ES-I3 (cell line): ENCODE measurements around the gene LDLRAD3.
"Not testable (repeated sequence)": the region's sequence is repeated elsewhere in the genome, so short reads cannot be mapped to it uniquely, and the experiment has no call there.

Experiments
- H3K36me3 ChIP-seq: 2 replicates; pipeline ENCODE4 v1.6.1; 2013; ENCODE audit warnings: mild to moderate bottlenecking, low read length, control low read depth, moderate library complexity; ENCODE audit not compliant: insufficient read depth
- H3K4me1 ChIP-seq: 2 replicates; pipeline ENCODE4 v1.6.1; 2013; ENCODE audit warnings: mild to moderate bottlenecking, control low read depth, low read length; ENCODE audit not compliant: insufficient read depth
- H3K9ac ChIP-seq: 2 replicates; pipeline ENCODE4 v1.6.1; 2013; ENCODE audit warnings: low read depth, mild to moderate bottlenecking, low read length, moderate library complexity
- H3K9me3 ChIP-seq: 2 replicates; pipeline ENCODE4 v1.6.1; 2013; ENCODE audit warnings: mild to moderate bottlenecking, low read length, moderate library complexity; ENCODE audit not compliant: control insufficient read depth, insufficient read depth

Gene LDLRAD3

DNA sequence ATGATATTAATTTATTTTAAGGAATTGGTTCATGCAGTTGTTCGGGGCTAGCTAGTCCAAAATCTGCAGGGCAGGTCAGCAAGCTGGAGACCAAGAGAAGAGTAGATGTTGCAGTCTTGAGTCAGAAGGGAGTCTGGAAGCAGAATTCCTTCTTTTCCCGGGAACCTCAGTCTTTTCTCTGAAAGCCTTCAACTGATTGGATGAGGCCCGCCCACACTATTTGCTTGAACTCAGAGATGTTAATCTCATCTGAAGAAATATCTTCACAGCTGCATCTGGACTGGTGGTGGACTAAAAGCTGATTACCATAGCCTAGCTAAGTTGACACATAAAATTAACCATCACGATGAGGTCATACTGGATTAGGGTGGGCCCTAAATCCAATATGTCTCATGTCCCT, 223.2 kb downstream of the LDLRAD3 start:
- no peaks in the 10 kb centered on the region for H3K36me3 ChIP-seq
- H3K9me3 ChIP-seq, result no peaks in the 10 kb centered on the region
- H3K9ac ChIP-seq, result no peak overlapping the region
- no peaks in the 10 kb centered on the region for H3K4me1 ChIP-seq

- no peaks in the 10 kb centered on the region for H3K36me3 ChIP-seq
- no peaks in the 10 kb centered on the region for H3K4me1 ChIP-seq
- no peaks in the 10 kb centered on the region for H3K9me3 ChIP-seq
- H3K9ac ChIP-seq, result no peak overlapping the region
Observed at GRCh38 chr11:36167729-36168128, 223.9 kb downstream of the LDLRAD3 start.

DNA sequence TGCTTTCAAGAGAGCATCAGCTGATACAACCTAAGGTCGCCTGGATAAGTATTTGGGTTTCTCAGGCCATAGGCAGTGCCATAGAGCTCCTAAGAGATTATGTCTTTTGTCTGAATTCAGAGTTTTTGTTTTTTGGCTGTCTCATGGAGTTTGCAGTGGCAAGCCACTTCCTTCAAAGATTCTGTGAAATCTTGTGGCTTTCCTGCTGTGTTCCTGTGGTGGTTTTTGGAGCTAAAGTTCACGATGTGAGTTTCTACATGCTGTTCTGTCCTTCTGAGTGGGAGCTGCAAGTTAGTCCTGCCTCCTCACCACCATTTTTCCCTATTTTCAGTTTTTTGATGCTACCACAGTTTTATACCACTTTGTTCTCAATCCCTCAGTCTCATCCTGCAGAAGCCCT, 234.0 kb downstream of the LDLRAD3 start:
- no peak overlapping the region for H3K9ac ChIP-seq
- no peaks in the 10 kb centered on the region for H3K9me3 ChIP-seq
- H3K4me1 ChIP-seq, result no peaks in the 10 kb centered on the region
- H3K36me3 ChIP-seq, result no peaks in the 10 kb centered on the region

- Histone ChIP-seq H3K4me1 (no peaks in the 10 kb centered on the region), H3K36me3 (no peaks in the 10 kb centered on the region), H3K9me3 (no peaks in the 10 kb centered on the region), H3K9ac (no peak overlapping the region)
Observed at GRCh38 chr11:36186340-36187175, 242.7 kb downstream of the LDLRAD3 start.

DNA sequence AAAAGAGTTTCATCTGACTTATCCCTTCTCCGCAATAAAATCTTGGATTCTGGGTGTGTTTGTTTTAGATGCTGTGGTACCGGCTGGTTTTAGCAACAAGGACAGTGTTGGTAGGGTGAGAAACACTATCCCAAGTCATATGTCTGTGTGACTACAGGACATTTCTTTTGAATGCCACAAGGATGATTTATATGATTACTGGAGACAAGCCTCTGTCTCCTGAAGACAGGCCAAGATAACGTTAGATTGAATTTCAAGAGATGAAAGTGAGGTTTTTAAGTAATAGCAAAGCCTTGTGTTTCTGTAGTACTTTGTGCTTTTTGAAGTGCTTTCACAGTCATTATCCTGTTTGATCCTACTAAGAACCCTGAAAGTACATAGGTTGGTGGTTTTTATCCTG, 243.8 kb downstream of the LDLRAD3 start:
- Histone ChIP-seq H3K9me3 (no peaks in the 10 kb centered on the region), H3K4me1 (no peaks in the 10 kb centered on the region), H3K36me3 (no peaks in the 10 kb centered on the region), H3K9ac (no peak overlapping the region)

DNA sequence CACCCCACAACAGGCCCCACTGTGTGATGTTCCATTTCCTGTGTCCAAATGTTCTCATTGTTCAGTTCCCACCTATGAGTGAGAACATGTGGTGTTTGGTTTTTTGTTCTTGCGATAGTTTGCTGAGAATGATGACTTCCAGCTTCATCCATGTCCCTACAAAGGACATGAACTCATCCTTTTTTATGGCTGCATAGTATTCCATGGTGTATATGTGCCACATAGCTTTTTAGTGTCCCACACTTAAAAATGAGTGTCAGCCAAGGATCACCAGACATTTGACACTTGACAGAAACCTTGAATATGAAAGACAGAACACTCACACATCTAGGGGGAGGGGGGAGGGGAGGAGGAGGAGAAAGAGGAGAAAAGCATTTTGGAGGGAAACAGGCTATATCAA, 245.9 kb downstream of the LDLRAD3 start:
- not testable (repeated sequence) for H3K9me3 ChIP-seq, H3K4me1 ChIP-seq, H3K36me3 ChIP-seq, H3K9ac ChIP-seq

- no peaks in the 10 kb centered on the region for H3K36me3 ChIP-seq
- H3K9ac ChIP-seq, result no peak overlapping the region
- H3K9me3 ChIP-seq, result no peaks in the 10 kb centered on the region
- H3K4me1 ChIP-seq, result peaks cover 12% of the 10 kb centered on the region; the same call in 1 of the 2 replicates
Observed at GRCh38 chr11:36191941-36192340, 248.1 kb downstream of the LDLRAD3 start.

DNA sequence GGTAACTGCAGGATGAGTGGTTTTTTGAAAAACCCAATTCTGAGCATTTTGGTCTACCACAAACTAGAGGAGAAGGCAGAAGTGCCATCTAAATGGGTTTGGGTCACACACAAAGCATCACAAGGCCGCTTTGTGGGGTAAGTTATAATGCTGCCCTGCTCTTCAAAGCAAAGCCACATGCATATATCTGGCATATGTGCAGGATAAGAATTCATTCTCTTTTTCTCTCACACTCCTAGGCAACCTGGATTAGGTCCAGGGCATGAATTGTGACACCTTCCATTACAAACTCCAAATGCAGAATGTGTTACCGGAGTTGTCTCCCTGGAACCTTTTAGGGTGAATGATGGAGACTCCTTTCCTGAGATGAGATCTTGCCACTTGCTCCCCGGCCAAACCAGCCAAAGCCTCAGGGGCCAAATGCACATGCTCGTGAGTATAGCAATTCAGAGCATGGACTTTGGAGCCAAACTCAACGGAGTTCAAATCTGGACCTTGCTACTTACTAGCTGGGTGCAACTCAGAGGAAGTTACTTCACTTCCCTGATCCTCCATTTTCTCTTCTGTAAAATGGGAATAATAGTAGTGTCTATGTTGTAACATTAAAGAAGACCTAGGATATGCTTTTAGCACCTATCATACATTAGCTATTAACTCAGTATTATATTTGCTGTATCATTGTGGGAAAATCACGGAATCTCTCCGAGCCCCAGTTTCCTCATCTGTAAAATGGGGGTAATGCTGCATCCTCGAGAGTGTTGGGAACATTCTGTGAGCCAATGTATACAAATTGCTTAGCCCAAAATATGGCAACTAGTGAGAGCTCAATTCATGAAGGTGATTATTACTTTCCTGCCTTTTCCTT, 248.8 kb downstream of the LDLRAD3 start:
- no peaks in the 10 kb centered on the region for H3K36me3 ChIP-seq

DNA sequence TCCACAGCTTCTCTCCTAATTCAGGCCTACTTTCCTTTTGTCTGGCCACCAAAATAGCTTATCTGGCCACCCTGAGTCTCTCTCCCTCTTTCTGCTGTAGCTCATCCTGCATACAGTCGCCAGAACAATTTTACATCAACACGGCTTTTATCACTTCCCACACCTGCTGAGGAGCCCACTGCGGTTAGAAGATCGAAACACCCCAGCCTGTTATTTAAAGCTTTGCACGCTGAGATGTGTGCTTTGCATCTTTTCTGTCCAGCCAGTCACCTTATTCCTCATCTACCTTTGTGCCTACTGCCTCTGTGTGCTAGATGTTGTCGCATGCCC, 249.4 kb downstream of the LDLRAD3 start:
- no peaks in the 10 kb centered on the region for H3K36me3 ChIP-seq
- peaks cover 12% of the 10 kb centered on the region; the same call in 1 of the 2 replicates for H3K4me1 ChIP-seq
- H3K9ac ChIP-seq, result no peak overlapping the region
- no peaks in the 10 kb centered on the region for H3K9me3 ChIP-seq

More for the DNA sequence above, 248.8 kb downstream of the LDLRAD3 start:
- Histone ChIP-seq H3K4me1 (peaks cover 12% of the 10 kb centered on the region; the same call in 1 of the 2 replicates), H3K9ac (no peak overlapping the region), H3K9me3 (no peaks in the 10 kb centered on the region)

GRCh38 chr11:36193721-36194120, 249.9 kb downstream of the LDLRAD3 start:
- H3K36me3 ChIP-seq, result no peaks in the 10 kb centered on the region
- no peaks in the 10 kb centered on the region for H3K9me3 ChIP-seq
- H3K4me1 ChIP-seq, result peaks cover 12% of the 10 kb centered on the region; the same call in 1 of the 2 replicates
- H3K9ac ChIP-seq, result no peak overlapping the region

- Histone ChIP-seq H3K4me1 (peaks cover 12% of the 10 kb centered on the region; the same call in 1 of the 2 replicates), H3K36me3 (no peaks in the 10 kb centered on the region), H3K9me3 (no peaks in the 10 kb centered on the region), H3K9ac (no peak overlapping the region)
Observed at GRCh38 chr11:36195496-36196354, 251.9 kb downstream of the LDLRAD3 start.

DNA sequence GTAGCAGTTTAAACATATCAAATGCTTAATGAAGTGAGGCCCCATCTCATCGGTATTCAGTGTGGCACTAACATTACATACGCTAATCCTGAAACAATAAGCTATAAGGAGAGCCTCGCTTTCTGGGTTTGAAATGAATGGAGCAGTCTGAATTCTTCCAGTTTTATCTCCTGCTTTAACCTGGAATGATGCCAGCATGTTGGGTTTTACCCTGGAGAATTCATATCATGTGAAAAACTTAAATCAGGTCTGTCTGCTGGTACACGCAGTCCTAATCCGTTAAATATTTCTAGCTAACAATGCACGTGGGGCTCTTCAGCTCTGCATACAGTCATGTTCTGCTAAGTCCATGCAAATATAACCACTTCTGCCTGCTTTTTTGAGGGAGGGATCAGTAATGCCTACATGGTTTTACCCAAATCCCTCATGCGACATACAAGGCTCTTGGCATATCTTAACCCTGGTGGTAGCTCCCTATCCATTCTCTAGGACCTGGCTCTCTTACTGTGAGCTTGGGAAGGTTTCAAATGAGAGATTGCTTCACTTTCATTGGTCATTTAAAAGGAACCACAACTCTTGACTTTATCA, 252.6 kb downstream of the LDLRAD3 start:
- Histone ChIP-seq H3K4me1 (peaks cover 12% of the 10 kb centered on the region; the same call in 1 of the 2 replicates), H3K9me3 (no peaks in the 10 kb centered on the region), H3K36me3 (no peaks in the 10 kb centered on the region), H3K9ac (no peak overlapping the region)

DNA sequence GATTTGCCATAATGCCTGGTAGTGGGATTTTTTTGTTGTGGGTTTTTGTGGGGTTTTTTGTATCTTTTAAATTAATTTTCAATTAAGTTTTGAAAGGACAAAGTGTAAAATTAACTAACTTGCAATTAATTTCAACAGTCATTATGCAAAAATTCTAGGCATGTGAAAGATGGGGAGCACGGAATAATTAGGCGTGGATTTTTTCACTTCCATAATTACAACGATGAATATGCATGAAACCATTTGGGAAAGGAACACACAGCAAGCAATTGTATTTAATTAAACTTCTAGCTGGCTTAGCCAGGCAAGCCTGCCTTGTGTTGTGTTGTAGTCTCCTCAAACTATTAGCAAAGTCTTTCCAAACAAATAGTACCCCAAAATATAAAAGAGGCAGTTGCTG, 257.5 kb downstream of the LDLRAD3 start:
- Histone ChIP-seq H3K9ac (no peak overlapping the region), H3K9me3 (no peaks in the 10 kb centered on the region), H3K4me1 (no peaks in the 10 kb centered on the region; the same call in 1 of the 2 replicates), H3K36me3 (no peaks in the 10 kb centered on the region)

DNA sequence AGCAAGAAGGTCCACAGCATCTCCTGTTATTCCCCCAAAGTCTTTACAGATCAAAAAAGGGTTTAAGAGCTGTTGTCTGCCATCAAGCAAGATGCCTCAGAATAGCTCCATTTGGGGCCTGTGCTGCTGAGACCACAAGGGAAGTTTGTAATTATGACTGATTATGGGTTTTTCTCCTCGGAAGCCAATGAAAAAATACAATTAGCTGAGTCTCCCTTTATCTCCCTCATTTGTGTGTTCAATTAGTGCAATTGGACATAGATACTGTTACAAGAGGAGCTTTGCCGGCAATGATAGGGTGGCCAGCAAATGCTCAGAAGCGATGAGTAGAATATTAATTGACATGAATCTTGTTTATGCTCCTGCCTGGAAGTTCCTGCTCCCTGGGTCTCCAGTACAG, 261.7 kb downstream of the LDLRAD3 start:
- Histone ChIP-seq H3K4me1 (no peaks in the 10 kb centered on the region), H3K36me3 (no peaks in the 10 kb centered on the region), H3K9ac (no peak overlapping the region), H3K9me3 (no peaks in the 10 kb centered on the region)
